ENCODE data around the gene TRPM2. TPM values are rescaled to one million over a fixed set of nuclear protein-coding genes. Genes with fewer than 3 reads are reported as not detected.

TRPM2 gene
- total RNA-seq, 1 experiment from 2014 or later, result 28.1 TPM

- ATAC-seq (no peak), DNase-seq (ENCODE audit: low read depth, low spot score) (no peak)
- ChIA-PET POLR2A (no interaction called here), RAD21 (ENCODE audit: low non-redundant PET in 1 of 2, low total read pairs in 2 of 2, uncharacterized antibody in 2 of 2, unreplicated experiment in 2 of 2) (no interaction called here), CTCF (no interaction called here)
- no TSS peak for BruUV-seq (replicated peaks)
- Histone ChIP-seq H3K79me2 (ENCODE audit: insufficient read depth, low read length) (no peaks in the 10 kb centered on the region), H3K27me3 (ENCODE audit: insufficient read depth, low read length) (no peaks in the 10 kb centered on the region), H3K9ac (ENCODE audit: low read length) (no peak overlapping the region), H3K27ac (ENCODE audit: low read depth, low read length) (no peak overlapping the region), H2AFZ (ENCODE audit: low read depth, low read length, poor library complexity, severe bottlenecking) (no peak overlapping the region), H4K20me1 (ENCODE audit: insufficient read depth) (no peaks in the 10 kb centered on the region), H3K4me1 (ENCODE audit: control insufficient read depth in 1 of 2, insufficient read depth in 2 of 2, low read length in 2 of 2) (no peaks in the 10 kb centered on the region), H3K4me2 (ENCODE audit: low read length) (no peak overlapping the region), H3K9me3 (ENCODE audit: control insufficient read depth in 1 of 2, insufficient read depth in 1 of 2, low read depth in 1 of 2, low read length in 2 of 2) (no peaks in the 10 kb centered on the region), H3K36me3 (ENCODE audit: control insufficient read depth in 1 of 2, insufficient read depth in 2 of 2, low read length in 2 of 2) (peaks cover 0 to 7% of the 10 kb centered on the region in 2 experiments; a peak in 2 of 4 replicates), H3K4me3 (replicated peaks in 1 of 2; ENCODE audit: low read depth in 1 of 2, low read length in 2 of 2) (no peak overlapping the region), H3K9me2 (ENCODE audit: insufficient read depth) (no peaks in the 10 kb centered on the region)
- intact Hi-C loops (cut with micrococcal nuclease), result no loop called here
- TF ChIP-seq POLR2AphosphoS5 (IDR thresholded peaks at IDR 0.05; ENCODE audit: low read depth, low read length) (no peak), ZBTB33 (IDR thresholded peaks at IDR 0.05; ENCODE audit: extremely low read depth, insufficient replicate concordance, low read length) (no peak), CTCF (IDR thresholded peaks at IDR 0.05 in 2 of 3, conservative IDR thresholded peaks at IDR 0.05 in 1 of 3; ENCODE audit: borderline replicate concordance in 1 of 3, insufficient read depth in 1 of 3, low read depth in 2 of 3, low read length in 2 of 3) (no peak), JUND (IDR thresholded peaks at IDR 0.05) (no peak), TCF7L2 (IDR thresholded peaks at IDR 0.05; ENCODE audit: borderline replicate concordance, extremely low read depth, insufficient read depth, insufficient read length) (no peak), CBX3 (IDR thresholded peaks at IDR 0.05; ENCODE audit: low read depth) (no peak), CEBPB (IDR thresholded peaks at IDR 0.05; ENCODE audit: low read depth) (no peak), POLR2A (IDR thresholded peaks at IDR 0.05; ENCODE audit: borderline replicate concordance, extremely low read depth, insufficient read depth, insufficient read length) (no peak), EZH2phosphoT487 (IDR thresholded peaks at IDR 0.05; ENCODE audit: borderline replicate concordance) (no peak), ZNF274 (IDR thresholded peaks at IDR 0.05; ENCODE audit: low read depth, low read length) (no peak), EZH2 (IDR thresholded peaks at IDR 0.05) (no peak), ZFX (IDR thresholded peaks at IDR 0.05) (no peak), FOSL1 (IDR thresholded peaks at IDR 0.05; ENCODE audit: low read depth) (no peak), SIN3A (IDR thresholded peaks at IDR 0.05; ENCODE audit: low read depth) (no peak), MAX (IDR thresholded peaks at IDR 0.05) (no peak), RAD21 (IDR thresholded peaks at IDR 0.05; ENCODE audit: low read depth) (no peak)
Measured at GRCh38 chr21:44318489-44319285, 34.7 kb upstream of the TRPM2 start.
